Middle frontal gyrus (tissue), 1 donor: ENCODE data around the gene NPAS3.

Experiments used
- DNase-seq: peaks from one replicate; pipeline ENCODE4 v3.0.0-alpha.2; 2015; ENCODE audit warnings: low spot score; ENCODE audit errors: extremely low spot score

The NPAS3 gene

DNA sequence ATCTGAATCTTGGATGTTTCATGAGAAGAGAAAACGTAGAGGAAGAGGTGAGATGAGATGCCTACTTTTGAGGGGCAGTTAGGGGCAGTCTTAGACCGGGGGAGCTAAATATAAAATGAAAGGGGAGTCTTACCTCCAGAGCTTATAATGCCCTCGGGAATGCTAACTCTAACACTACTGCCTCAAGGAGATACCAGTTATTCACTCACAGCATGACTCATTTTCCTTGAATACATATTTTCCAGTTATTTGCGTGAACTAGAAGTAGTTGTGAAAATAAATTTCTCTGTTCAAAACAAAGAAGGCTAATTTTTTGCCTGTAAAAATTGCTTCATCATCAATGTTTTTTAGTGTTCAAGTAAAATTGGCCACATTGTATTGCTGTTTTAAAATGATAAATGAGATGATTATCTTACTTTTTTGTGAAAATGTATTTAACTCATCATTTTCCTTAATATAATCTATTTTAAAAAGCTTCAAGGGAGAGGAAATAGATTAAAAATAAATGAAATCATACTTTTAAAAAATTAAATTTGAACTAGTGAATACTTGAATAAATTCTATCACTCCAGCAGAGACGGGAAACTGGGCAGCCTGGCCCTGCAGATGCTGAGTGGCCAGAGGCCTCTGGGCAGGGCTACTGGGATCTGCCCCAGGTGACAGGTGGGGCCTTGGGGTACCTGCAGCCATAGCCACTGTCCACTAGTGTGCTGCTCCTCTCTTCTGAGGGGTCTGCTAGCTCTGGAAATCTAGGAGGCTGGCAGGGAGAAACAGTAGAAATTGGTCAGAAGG, 672.9 kb downstream of the NPAS3 start:
- DNase-seq, result no peak

DNA sequence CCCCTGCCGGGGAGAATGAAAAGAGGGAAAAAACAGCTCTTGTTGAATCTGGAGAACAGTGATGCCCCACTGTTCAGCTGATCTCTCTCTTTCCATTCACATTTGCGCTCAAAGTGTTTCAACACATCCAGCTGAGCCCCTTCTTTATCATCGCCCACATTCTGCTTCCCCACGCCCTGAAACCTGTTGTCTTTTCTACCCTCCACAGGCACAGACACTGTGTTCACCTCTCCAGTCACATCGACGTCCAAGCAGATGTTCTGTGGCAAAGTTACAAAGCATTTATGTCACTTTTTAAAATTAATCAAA, 673.5 kb downstream of the NPAS3 start:
- no peak for DNase-seq

DNA sequence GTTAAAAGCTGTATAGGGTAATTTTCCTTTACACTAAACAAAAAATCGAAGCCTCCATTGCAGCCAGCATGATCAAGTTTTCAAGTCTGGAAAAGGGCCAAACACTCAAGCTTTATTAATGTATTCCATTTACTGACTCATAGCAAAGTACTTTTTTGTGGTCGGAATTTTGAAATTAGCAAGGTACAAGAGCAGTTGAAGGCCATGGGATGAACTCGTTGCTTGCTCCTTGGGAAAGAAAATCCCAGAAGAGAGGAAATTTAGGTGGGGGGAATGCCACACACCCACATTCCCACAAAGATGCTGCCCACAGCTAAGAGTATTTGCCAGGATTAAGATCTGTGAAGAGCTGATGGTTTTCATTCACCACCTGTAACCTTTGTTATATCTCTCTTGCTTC, 678.5 kb downstream of the NPAS3 start:
- DNase-seq, result no peak

DNA sequence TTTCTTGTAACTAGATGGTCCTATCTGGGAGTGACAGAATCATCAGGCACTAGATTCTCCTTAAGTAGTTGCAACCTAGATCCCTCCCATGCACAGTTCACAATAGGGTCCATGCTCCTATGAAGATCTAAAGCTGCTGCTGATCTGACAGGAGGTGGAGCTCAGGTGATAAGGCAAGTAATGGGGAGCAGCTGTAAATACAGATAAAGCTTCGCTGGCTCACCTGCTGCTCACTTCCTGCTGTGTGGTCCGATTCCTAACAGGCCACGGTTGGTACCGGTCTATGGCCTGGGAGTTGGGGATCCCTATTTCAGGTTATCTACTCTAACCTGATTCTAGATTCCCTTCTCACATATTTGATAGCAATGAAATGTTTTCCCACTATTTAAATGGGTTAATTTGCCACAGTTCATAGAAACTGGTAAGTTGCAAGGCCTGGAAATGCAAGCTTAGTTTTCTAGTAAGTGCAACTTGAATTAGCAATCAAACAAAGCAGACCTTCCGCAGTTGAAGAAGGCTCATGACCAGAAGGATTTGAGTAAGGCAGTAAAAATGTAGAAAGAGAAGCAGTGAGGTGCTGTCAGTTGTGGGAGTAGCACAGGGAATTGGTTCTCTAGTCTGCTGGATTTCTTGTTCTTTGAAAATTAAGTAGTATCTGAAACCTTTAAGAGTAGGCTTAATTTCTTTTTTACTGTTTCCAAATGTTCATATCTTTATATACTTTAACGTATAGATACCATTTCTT, 679.9 kb downstream of the NPAS3 start:
- DNase-seq, result no peak

DNA sequence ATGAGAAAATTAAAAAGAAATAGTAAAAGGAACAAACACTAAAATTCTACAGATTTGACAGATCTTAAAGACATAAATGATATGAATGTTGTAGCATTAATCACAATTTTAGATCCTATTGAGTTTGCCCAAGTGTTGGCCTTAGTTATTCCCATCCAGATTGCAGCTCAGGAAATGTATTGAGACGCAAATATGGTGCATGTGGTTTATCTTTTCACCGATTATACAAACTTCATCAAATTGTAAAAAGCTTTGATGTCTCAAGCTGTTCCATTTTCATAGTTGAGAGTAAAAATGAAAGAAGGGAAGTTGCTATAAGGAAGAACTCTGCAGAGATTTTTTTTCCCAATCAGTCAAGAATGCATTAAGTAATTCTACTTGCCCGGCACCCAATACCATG, 683.8 kb downstream of the NPAS3 start:
- DNase-seq, result no peak

DNA sequence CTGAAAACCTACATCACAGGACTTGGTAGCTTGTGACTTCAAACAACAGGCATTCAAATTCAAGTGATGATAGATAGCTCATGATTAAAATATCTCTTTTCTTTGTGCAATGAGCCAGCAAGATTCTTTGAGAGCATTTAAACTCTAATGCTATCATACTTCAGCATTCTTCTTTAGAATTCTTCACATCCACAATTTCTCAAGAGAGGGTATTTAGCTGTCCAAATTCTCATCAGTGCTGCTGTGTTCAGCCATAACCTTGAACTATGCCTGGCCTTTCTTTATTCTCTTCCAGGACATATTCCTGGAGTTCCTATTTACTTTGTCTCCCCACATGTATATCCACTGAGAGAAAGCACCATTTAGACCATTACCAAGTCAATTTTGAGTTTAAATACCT, 691.1 kb downstream of the NPAS3 start:
- DNase-seq, result no peak

DNA sequence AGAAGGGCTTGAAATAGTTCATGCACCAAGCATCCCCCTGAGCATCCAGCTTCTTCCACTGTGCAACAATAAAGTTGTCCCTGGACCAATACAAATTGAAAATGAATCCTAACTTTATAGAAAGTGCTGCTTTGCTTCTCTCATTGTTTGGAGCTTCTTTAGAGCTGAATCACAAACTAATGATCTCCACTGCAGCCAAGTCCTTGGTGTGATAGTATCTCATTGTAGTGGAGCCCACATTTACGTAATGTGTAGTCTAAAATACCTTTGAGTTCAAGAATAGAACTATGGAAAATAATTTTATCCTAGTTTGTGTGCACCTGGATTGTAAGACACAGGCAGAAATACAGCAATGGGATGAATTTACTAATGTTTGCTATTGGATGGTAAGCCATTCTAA, 692.3 kb downstream of the NPAS3 start:
- DNase-seq, result no peak

GRCh38 chr14:33631441-33631840, 692.8 kb downstream of the NPAS3 start:
- DNase-seq, result no peak

GRCh38 chr14:33634631-33635030, 696.0 kb downstream of the NPAS3 start:
- no peak for DNase-seq

DNA sequence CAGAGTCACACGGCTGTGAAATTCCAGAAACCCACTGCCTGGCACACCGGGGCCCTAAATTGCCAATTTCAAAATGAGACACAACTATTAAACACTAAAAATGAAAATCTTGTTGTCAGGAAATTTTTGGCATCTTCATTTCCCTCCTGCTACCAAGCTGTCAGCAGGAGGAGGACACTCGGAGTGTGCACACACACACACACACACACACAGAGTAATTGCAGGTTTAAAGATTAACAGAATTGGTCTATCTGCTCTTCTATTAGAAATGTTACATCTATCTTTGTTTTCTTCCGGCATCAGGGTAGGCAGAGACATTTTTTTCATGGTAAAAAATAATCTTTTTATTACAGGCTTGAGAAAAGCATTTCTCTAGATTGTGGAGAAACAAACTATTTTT, 698.0 kb downstream of the NPAS3 start:
- no peak for DNase-seq

GRCh38 chr14:33642080-33642479, 703.4 kb downstream of the NPAS3 start:
- no peak for DNase-seq

DNA sequence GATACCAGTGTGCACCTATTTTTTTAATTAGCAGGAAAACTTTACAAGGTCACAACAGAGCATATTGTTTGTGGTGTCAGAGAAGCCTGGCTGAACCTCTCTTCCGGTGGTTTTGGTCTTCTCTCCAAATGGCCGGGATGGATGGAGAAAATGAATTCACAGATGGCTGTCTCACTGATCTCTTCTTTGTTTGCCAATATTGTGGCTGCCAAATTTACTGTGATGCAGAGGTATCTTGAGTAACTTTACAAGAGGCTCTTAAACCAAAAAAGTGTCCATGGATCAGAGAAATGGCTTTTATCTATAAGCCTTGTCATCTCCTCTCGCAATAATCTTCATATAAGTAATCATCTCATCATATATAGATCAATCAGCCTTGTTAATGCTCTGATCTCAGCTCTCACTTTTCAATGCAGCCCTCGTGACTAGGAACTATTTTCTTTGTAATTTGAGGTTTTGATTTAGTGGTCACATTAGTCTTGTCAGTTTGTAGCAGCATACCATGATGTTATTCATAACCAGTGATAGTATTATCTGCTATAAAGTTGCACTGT, 704.1 kb downstream of the NPAS3 start:
- no peak for DNase-seq

DNA sequence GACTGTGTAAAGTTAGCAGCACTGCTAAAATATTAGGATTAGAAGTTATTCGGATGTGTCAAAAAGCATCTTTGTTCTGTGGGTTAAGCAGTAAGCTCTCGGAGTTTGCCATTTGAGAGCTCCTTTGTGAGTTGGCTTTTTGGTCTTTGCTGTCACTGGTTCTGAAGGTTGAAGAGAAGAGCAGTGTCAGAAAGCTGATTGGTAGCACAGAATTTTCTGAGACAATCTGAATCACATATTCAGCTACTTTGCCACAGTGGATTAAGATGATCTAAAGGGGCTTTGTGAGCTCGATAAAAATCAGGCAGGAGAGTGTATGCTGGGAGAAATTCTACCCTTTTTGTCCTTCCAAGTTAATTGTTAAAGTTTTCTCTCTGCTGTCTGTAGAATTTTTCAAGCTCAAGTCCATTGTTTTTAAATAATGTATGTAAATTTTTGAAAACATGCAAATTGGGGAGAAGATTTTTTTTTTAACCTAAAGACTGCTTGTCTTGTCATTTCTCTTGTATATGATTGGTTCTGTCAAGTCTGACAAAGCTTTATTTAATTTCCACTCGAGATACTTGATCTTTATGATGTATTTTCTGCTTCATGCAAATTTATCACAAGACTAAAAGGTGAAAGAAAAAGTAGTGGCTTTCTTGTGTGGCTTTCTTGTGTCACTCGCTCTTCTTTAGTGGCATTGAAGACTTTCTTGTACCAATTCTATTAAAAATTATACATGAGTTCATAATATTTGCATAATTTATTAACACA, 704.9 kb downstream of the NPAS3 start:
- no peak for DNase-seq

GRCh38 chr14:33646692-33647260, 708.1 kb downstream of the NPAS3 start:
- no peak for DNase-seq

GRCh38 chr14:33647385-33647786, 708.7 kb downstream of the NPAS3 start:
- no peak for DNase-seq

- DNase-seq, result no peak
These were observed 711.8 kb downstream of the NPAS3 start for GRCh38 chr14:33650430-33650829.

GRCh38 chr14:33652566-33653307, 714.1 kb downstream of the NPAS3 start:
- DNase-seq, result no peak

- no peak for DNase-seq
These were observed 714.6 kb downstream of the NPAS3 start for GRCh38 chr14:33653308-33653695.

DNA sequence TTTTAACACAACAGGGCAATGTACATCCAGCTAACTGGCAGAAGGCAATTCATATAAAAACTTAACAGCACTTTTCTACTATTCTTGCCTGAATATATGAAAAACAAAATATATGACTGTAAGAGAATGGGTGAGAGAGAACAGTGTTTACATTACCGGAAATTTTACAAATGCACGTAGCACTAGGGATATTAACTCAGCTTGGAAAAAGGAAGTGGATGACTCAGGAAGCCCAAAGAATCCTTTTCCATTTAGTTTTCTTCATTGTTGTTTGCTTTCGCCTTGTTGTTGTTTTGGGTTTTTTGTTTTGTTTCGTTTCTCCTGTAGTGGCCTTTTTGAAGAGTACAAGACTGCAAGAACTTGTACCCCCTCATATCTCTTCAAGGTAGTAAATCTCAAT, 716.7 kb downstream of the NPAS3 start:
- no peak for DNase-seq

- no peak for DNase-seq
These were observed 718.8 kb downstream of the NPAS3 start for GRCh38 chr14:33657476-33657875.

GRCh38 chr14:33660248-33660647, 721.6 kb downstream of the NPAS3 start:
- no peak for DNase-seq
